H7 (cell line): Measurements from ENCODE around the gene NHLH1. TPM values are rescaled to one million over a fixed set of nuclear protein-coding genes. Genes with fewer than 3 reads are reported as not detected.

Experiments used
- DNase-seq: peaks from one replicate; pipeline ENCODE4 v3.0.0; 2012
- H3K27me3 ChIP-seq: 2 replicates; pipeline ENCODE4 v1.6.0; 2011; ENCODE audit warnings: mild to moderate bottlenecking, low read length; ENCODE audit not compliant: control insufficient read depth, insufficient read depth
- H3K36me3 ChIP-seq: replicated peaks from 2 replicates; pipeline ENCODE4 v1.5.1; 2011; ENCODE audit warnings: low read length; ENCODE audit not compliant: control insufficient read depth, insufficient read depth
- H3K4me3 ChIP-seq: 2 replicates; pipeline ENCODE4 v1.5.1; 2011; ENCODE audit warnings: low read depth, mild to moderate bottlenecking, control low read depth, low read length, moderate library complexity; ENCODE audit not compliant: insufficient read depth
- total RNA-seq: library from RNA; depleted of rRNA; stranded (reverse); fragments of >200 nt; shearing (Covaris generic); gene quantifications from 2 replicates; pipeline ENCODE4 v1.2.3, GENCODE V29; 2014

NHLH1 gene
- total RNA-seq, 1 experiment from 2014 or later: 0.21 TPM

DNA sequence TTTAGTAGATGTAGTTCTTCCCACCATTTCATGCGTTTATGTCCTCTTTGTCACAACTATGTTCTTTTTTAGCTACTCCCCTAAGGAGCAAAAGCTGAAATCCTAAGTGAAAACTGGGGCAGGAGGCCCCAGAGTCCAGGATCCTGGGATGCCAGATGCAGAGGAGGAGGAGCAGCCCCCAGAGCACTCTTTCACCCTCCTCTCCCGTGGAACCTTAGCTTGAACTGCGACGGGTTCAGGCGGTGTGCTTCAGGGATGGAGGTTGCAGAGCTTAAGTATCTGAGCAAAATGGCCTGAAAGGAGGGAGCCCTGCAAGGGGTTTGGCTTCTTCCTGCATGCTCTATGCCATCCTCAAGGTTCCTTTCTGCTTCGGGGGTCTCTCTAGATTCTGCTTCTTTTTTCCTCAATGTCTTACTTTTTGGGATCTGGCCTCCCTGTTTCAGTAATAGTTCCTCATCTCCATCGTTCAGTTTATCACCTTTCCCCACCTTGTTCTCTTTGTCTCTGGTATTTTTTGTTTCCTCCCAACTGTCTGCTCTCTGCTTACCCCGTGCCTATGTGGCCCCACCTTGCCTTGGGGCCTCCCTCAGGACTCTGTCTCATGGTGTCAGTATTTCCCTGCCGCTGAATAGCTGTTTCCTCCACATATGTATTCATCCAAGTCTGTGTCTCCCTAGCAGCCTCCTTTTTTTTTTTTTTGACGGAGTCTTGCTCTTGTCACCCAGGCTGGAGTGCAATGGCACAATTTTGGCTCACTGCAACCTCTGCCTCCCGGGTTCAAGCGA lies 2.7 kb upstream of the NHLH1 start:
- Histone ChIP-seq H3K27me3 (no peaks in the 10 kb centered on the region), H3K4me3 (no peak overlapping the region)
- no peak for DNase-seq

GRCh38 chr1:160365325-160365724 lies 1.5 kb upstream of the NHLH1 start:
- no peaks in the 10 kb centered on the region for H3K27me3 ChIP-seq
- H3K36me3 ChIP-seq: no peaks in the 10 kb centered on the region
- H3K4me3 ChIP-seq: no peak overlapping the region
- peak; percentile 47 for DNase-seq

More for the DNA sequence above, 2.7 kb upstream of the NHLH1 start:
- H3K36me3 ChIP-seq: peaks cover 3% of the 10 kb centered on the region; the same call in 1 of the 2 replicates

DNA sequence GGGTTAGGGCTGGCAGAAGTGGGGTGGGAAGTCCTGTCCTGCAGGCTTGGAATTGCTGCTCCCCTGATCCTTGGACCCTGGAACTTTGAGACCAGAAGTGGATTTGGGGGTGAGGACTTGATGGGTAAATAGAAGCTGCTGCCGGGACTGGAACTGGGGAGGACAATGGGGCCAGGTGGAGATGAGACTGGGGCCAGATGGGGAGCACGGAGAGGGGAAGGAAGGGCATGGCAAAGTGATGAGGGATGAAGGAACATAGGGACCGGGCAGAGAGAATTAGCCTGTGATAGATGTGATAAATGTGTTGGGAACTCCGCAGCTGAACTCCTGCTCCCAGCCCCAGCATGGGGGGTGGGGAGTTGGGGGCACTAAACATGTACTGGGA lies 637 bp downstream of the NHLH1 start:
- DNase-seq: no peak
- Histone ChIP-seq H3K27me3 (no peaks in the 10 kb centered on the region), H3K4me3 (no peak overlapping the region), H3K36me3 (no peaks in the 10 kb centered on the region)

DNA sequence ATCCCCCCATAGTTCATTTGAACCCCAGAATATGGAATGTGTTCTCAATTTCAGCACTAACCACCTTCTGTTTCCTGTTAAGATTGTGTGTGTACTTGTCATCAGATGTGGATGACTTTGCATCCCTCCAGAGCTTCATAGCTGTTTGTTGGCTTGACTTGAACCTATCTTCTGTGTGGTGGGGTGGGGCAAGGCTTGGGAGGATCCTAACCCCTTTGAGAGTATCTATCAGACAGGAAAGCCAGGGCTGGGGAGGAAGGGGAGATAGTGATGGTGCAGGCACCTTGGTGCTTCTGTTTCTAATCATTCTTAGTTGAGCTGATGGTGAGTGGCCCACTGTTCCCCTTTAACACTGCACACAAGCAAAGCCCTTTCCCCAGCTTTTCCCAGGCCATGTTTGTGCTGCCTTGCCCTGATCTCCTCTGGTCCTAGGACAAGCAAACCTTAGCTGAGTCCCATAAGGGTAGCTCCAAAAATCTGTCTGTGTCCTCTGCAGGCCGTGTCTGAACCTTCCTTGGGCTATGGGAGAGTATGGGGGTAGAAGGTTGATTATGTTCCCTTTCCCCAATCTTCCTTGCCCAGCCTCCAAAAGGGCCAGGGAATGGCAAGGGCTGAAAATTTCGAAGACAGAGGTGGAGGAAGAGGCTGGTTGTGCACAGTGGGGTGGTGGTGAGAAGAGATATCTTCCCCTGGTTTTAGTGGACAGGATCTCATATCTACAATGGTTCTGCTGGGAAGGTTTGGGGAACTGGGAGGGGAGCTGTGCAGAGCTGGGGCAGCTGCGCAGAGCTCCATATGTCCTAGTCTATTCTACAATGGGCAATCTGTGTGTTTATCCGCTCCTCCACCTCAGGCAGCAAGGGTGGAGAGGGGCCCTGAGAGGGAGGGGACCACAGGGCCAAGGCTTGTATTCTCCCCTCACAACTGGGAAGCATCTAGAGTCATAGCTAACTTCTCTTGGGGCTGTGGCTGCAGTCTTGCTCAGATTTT lies 1.4 kb downstream of the NHLH1 start:
- H3K4me3 ChIP-seq: no peak overlapping the region
- no peaks in the 10 kb centered on the region for H3K36me3 ChIP-seq
- H3K27me3 ChIP-seq: no peaks in the 10 kb centered on the region
- no peak for DNase-seq

GRCh38 chr1:160369087-160369486 lies 2.2 kb downstream of the NHLH1 start:
- Histone ChIP-seq H3K36me3 (no peaks in the 10 kb centered on the region), H3K27me3 (no peaks in the 10 kb centered on the region), H3K4me3 (no peak overlapping the region)
- DNase-seq: no peak

DNA sequence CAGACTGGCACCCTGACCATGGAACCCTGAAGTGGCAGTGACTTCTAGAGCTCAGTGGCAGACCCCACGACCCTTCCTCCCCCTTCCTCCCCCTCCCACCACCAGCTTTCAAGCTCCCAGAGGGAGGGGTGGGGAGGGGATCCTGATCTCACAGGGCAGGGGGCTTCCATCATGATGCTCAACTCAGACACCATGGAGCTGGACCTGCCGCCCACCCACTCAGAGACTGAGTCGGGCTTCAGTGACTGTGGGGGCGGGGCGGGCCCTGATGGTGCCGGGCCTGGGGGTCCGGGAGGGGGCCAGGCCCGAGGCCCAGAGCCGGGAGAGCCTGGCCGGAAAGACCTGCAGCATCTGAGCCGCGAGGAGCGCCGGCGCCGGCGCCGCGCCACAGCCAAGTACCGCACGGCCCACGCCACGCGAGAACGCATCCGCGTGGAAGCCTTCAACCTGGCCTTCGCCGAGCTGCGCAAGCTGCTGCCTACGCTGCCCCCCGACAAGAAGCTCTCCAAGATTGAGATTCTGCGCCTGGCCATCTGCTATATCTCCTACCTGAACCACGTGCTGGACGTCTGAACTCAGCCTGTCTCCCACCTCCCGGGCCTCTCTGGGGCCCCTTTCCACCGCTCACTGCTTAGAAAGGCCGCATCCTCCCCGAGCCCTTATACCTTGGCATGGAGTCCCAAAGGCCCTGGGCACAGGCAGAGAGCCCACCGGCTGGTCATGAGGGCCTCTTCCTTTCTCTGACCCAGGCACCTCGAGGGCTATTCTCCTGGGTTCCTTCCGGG lies 3.9 kb downstream of the NHLH1 start:
- no peak overlapping the region for H3K4me3 ChIP-seq

GRCh38 chr1:160371346-160371631 lies 4.4 kb downstream of the NHLH1 start:
- H3K27me3 ChIP-seq: no peaks in the 10 kb centered on the region
- no peak overlapping the region for H3K4me3 ChIP-seq
- DNase-seq: no peak
- H3K36me3 ChIP-seq: no peaks in the 10 kb centered on the region

More for the DNA sequence above, 3.9 kb downstream of the NHLH1 start:
- peak; percentile 40 for DNase-seq
- Histone ChIP-seq H3K36me3 (no peaks in the 10 kb centered on the region), H3K27me3 (no peaks in the 10 kb centered on the region)

DNA sequence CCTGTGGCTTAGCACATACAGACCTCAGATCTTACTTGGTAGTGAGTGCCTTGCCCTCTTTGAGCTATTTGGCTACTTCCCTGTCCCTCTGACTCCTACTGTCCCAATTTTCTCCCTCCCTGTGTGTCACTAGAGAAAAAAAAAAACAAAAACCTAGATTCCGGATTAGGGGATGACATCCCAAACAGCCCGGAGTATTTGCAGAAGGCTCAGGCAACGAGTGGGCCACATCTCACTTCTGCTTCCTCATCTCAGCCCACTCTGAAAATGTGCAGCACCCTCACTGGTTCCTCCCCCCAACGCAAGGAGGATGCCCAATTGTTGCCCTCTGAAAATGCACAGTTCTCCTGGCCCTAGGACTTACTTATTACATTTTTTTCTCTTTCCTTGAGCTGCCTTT lies 4.9 kb downstream of the NHLH1 start:
- no peak for DNase-seq
- Histone ChIP-seq H3K27me3 (no peaks in the 10 kb centered on the region), H3K4me3 (no peak overlapping the region), H3K36me3 (no peaks in the 10 kb centered on the region)

DNA sequence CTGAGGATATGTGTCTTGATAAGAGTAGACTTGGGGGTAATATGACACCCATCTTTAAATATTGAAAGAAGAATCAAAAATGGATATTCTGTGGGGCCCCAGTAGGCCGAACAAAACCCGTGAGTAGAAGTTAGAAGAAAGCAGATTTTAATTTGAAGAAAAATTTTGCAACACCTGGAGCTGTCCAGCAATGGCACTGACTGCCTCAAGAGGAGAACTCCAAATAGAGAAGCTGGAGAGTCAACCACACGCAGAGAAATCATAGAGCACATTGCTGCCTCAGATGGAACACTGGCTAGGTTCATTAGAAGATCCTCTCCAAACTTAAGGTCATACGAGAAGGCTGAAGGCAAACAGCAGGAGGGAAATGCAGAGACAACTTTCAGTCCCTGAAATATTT lies 6.8 kb downstream of the NHLH1 start:
- Histone ChIP-seq H3K4me3 (no peak overlapping the region), H3K27me3 (no peaks in the 10 kb centered on the region), H3K36me3 (no peaks in the 10 kb centered on the region)
- DNase-seq: no peak

GRCh38 chr1:160374306-160375110 lies 7.6 kb downstream of the NHLH1 start:
- peak; percentile 77 for DNase-seq
- Histone ChIP-seq H3K27me3 (no peaks in the 10 kb centered on the region), H3K4me3 (peak overlapping the region; percentile 6), H3K36me3 (no peaks in the 10 kb centered on the region)

DNA sequence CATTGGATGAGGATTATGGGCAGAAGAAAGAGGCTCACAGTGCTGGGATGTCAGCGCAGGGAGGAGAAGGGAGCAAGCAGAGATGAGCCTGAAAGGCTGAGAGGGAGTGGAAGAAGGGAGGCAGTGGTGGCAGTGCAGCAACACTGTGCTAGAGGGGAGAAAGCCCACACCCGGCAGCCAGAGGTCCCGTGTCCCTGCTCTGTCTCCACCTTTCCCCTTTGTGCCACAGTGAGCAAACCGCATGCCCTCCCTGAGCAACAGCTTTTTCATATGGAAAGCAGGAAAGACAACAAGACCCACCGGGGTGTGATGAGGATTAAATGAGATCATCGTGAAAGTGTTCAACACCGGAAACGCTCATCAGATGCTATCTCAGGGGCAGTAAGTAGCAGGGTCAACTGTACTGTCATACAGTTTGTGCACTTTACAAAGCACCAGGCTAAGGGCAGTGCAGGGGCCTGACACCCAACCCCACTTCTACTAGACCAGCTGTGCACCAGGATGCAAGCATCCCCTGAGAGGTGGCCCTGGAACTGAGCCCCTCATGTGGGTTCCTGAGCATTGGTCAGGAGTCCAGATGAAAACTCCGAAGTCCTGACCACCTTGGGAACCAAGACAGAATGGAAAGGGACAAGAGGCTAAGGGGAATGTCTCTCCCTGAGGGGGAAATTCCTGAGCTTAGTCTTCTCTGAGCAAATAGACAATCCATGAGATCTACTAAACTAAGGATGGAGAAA lies 9.1 kb downstream of the NHLH1 start:
- Histone ChIP-seq H3K27me3 (no peaks in the 10 kb centered on the region), H3K4me3 (no peak overlapping the region), H3K36me3 (no peaks in the 10 kb centered on the region)
- peak; percentile 59 for DNase-seq

- Histone ChIP-seq H3K36me3 (no peaks in the 10 kb centered on the region), H3K4me3 (no peak overlapping the region), H3K27me3 (no peaks in the 10 kb centered on the region)
- peak; percentile 79 for DNase-seq
These were observed 9.8 kb downstream of the NHLH1 start for GRCh38 chr1:160376525-160377131.

DNA sequence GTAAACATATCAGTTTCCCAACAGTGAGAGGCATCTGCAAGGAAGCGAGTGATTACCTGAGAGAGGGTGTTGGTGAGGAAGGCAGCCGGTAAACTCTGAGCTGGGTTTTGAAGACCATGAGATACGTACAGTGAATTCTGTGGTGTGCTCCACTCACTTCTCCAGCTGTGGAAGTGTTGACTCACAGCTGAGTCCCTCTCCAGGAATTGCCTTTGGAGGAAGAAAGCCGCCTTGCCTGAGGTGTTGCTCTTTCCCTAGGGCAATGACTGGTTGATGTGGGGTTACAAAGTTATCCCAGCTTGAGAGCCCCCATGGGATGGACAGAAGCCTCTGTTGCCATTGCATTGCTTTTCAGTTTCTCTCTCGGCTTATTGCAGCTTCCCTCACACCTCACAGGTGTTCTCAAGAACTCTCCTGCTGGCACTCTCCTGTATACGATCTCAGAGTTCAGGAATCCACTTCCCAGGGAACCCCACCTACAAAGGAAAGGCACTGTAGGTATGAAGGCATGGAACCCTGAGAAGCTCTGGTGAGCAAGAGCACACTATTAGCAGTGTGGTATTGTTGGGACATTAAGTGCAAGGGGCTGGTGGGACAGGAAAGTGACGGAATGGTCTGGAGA lies 10.8 kb downstream of the NHLH1 start:
- no peaks in the 10 kb centered on the region for H3K27me3 ChIP-seq
- H3K4me3 ChIP-seq: no peak overlapping the region
- no peaks in the 10 kb centered on the region for H3K36me3 ChIP-seq
- DNase-seq: no peak
